Measurements from ENCODE around the gene ZNF654.

DNA sequence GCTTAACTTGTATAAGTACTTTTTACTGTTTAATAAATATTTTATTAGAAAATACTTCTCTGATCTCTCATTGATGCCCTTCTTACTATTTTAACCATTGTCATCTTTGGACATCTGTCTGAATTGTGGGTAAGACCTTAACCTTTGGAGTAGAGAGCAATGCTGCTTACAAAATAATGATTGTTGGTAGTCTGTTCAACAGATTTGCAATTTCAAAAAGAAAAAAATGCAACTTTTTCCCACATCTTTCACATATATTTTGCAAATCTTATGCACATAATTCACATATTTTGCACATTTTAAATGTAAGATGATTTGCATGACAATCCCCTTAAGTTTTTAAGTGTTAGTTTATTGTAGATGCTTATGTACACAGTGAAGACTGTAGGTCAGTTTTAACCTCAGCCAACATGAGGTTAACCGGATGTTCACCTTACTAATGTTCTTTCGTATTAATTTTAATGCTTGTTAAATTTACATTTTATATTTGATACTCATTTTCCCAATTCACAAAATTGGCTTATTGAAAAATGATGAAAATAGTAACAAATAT is 107.4 kb downstream of the ZNF654 start:
- TF ChIP-seq, protein P1, sequence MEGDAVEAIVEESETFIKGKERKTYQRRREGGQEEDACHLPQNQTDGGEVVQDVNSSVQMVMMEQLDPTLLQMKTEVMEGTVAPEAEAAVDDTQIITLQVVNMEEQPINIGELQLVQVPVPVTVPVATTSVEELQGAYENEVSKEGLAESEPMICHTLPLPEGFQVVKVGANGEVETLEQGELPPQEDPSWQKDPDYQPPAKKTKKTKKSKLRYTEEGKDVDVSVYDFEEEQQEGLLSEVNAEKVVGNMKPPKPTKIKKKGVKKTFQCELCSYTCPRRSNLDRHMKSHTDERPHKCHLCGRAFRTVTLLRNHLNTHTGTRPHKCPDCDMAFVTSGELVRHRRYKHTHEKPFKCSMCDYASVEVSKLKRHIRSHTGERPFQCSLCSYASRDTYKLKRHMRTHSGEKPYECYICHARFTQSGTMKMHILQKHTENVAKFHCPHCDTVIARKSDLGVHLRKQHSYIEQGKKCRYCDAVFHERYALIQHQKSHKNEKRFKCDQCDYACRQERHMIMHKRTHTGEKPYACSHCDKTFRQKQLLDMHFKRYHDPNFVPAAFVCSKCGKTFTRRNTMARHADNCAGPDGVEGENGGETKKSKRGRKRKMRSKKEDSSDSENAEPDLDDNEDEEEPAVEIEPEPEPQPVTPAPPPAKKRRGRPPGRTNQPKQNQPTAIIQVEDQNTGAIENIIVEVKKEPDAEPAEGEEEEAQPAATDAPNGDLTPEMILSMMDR (IDR thresholded peaks at IDR 0.05), result no peak
- TF ChIP-seq POLR2A (IDR thresholded peaks at IDR 0.05), result no peak
